ENCODE measurements around the gene BRME1.

DNA sequence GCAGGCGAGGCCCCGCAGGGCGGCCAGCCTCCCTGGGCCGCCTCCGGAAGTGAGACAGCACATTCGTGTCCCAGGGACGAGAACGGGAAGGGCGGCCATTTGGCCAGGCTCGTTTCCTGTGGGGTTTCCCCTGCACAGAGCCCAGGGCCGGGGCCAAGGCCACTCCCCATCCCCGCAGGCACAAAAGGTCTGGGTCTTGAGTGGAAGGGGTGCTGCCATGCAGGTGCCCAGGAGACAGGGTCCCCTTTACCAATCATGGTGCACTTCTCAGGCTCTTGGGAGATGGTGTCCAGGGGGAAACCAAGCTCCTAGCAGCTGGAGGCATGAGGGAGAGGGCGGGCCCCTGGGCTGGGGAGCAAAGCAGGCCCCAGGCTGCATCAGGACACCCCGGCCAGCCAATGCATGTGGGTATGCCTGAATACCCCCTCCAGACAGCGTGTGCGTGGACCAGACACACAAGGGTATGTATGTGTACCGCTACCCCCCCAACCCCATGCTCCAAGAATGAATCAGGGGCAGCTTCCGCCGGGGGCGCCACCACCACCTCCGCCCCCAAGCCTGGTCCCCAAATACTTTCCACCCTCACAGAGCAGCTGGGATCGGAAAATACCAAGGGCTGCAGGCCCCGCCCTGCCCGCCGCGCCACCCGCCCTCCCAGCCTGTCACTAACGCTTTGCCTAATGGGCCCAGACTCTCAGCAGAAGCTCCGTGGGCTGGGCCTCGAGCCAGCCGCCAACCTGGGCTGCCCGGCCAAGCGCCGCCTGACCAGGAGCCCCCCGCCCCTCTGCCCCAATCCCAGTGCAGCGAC lies 66.6 kb downstream of the BRME1 start:
- TF ChIP-seq, protein P1, sequence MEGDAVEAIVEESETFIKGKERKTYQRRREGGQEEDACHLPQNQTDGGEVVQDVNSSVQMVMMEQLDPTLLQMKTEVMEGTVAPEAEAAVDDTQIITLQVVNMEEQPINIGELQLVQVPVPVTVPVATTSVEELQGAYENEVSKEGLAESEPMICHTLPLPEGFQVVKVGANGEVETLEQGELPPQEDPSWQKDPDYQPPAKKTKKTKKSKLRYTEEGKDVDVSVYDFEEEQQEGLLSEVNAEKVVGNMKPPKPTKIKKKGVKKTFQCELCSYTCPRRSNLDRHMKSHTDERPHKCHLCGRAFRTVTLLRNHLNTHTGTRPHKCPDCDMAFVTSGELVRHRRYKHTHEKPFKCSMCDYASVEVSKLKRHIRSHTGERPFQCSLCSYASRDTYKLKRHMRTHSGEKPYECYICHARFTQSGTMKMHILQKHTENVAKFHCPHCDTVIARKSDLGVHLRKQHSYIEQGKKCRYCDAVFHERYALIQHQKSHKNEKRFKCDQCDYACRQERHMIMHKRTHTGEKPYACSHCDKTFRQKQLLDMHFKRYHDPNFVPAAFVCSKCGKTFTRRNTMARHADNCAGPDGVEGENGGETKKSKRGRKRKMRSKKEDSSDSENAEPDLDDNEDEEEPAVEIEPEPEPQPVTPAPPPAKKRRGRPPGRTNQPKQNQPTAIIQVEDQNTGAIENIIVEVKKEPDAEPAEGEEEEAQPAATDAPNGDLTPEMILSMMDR (optimal IDR thresholded peaks at IDR 0.05 in 1 of 3, IDR thresholded peaks at IDR 0.05 in 1 of 3, conservative IDR thresholded peaks at IDR 0.05 in 1 of 3; ENCODE audit: extremely low read depth in 1 of 3, insufficient read depth in 2 of 3, low read length in 3 of 3), result peak in 1 of 3 experiments; percentile 12
- TF ChIP-seq EZH2 (IDR thresholded peaks at IDR 0.05; ENCODE audit: low read length), result no peak
